GM23338 (cell line): Measurements from ENCODE around the gene EZH1. TPM values are rescaled to one million over a fixed set of nuclear protein-coding genes. Genes with fewer than 3 reads are reported as not detected.

Experiments
- ATAC-seq: fragments of 200-7000 bp; cut with Tn5 transposase; 3 replicates; pipeline ENCODE4 v1.9.1; 2020
- DNase-seq: peaks from one replicate; pipeline ENCODE4 v3.0.0-alpha.2; 2015; ENCODE audit warnings: low spot score
- H2AFZ ChIP-seq: fragments of 200-600 bp; sonication (generic); 2 replicates; pipeline ENCODE4 v1.8.0; 2016; ENCODE audit warnings: antibody characterized with exemption, mild to moderate bottlenecking, moderate library complexity
- H3F3A ChIP-seq: fragments of 200-600 bp; sonication (generic); replicated peaks from 2 replicates; pipeline ENCODE4 v1.8.0; 2017; ENCODE audit warnings: antibody characterized with exemption, mixed run types, low read depth
- H3K27ac ChIP-seq: fragments of 200-600 bp; sonication (generic); 2 replicates; pipeline ENCODE4 v1.6.1; 2016; ENCODE audit warnings: low read depth
- H3K27me3 ChIP-seq: fragments of 200-600 bp; sonication (generic); 2 replicates; pipeline ENCODE4 v1.8.0; 2016; ENCODE audit warnings: mild to moderate bottlenecking, mixed run types, moderate library complexity; ENCODE audit not compliant: insufficient read depth
- H3K36me3 ChIP-seq: fragments of 200-600 bp; sonication (generic); 2 replicates; pipeline ENCODE4 v1.8.0; 2016; ENCODE audit warnings: mild to moderate bottlenecking; ENCODE audit not compliant: insufficient read depth
- H3K4me1 ChIP-seq: fragments of 200-600 bp; sonication (generic); 2 replicates; pipeline ENCODE4 v1.8.0; 2016; ENCODE audit warnings: mild to moderate bottlenecking, moderate library complexity; ENCODE audit not compliant: insufficient read depth
- H3K4me2 ChIP-seq: fragments of 200-600 bp; sonication (generic); 2 replicates; pipeline ENCODE4 v1.7.1; 2017; ENCODE audit warnings: mixed run types
- H3K4me3 ChIP-seq: fragments of 200-600 bp; sonication (generic); 2 replicates; pipeline ENCODE4 v1.6.1; 2016; ENCODE audit warnings: mixed run types
- H3K79me2 ChIP-seq: fragments of 200-600 bp; sonication (generic); replicated peaks from 2 replicates; pipeline ENCODE4 v1.8.0; 2017; ENCODE audit warnings: mild to moderate bottlenecking; ENCODE audit not compliant: insufficient read depth
- H3K9me2 ChIP-seq: fragments of 200-600 bp; sonication (generic); 2 replicates; pipeline ENCODE4 v1.8.0; 2017; ENCODE audit not compliant: insufficient read depth
- H4K20me1 ChIP-seq: fragments of 200-600 bp; sonication (generic); replicated peaks from 2 replicates; pipeline ENCODE4 v1.8.0; 2017; ENCODE audit warnings: mild to moderate bottlenecking; ENCODE audit not compliant: insufficient read depth
- H3K27ac Mint-ChIP-seq: 2 replicates; pipeline ENCODE4 v1.8.0; 2020; ENCODE audit warnings: inconsistent platforms, mild to moderate bottlenecking, moderate library complexity, mixed read lengths
- H3K27me3 Mint-ChIP-seq: 3 replicates; pipeline ENCODE4 v1.8.0; 2022; ENCODE audit warnings: low read depth, mild to moderate bottlenecking, moderate library complexity, mixed read lengths, inconsistent platforms; ENCODE audit not compliant: insufficient read depth, poor library complexity
- H3K36me3 Mint-ChIP-seq: 3 replicates; pipeline ENCODE4 v1.8.0; 2021; ENCODE audit warnings: low read depth, mild to moderate bottlenecking, inconsistent platforms, moderate library complexity, mixed read lengths
- H3K4me1 Mint-ChIP-seq: 3 replicates; pipeline ENCODE4 v1.8.0; 2020; ENCODE audit warnings: mild to moderate bottlenecking, inconsistent platforms, mixed read lengths
- H3K4me3 Mint-ChIP-seq: 3 replicates; pipeline ENCODE4 v1.8.0; 2021; ENCODE audit warnings: moderate library complexity, mild to moderate bottlenecking, inconsistent platforms, mixed read lengths
- H3K9me3 Mint-ChIP-seq: 3 replicates; pipeline ENCODE4 v1.8.0; 2020; ENCODE audit warnings: moderate library complexity, mild to moderate bottlenecking, inconsistent platforms, mixed read lengths
- NANOG ChIP-seq: IDR thresholded peaks from 2 replicates; pipeline ENCODE4 v1.6.1; 2016; ENCODE audit warnings: antibody characterized with exemption, borderline replicate concordance
- POLR2AphosphoS5 ChIP-seq: IDR thresholded peaks from 2 replicates; pipeline ENCODE4 v1.6.1; 2016; ENCODE audit warnings: antibody characterized with exemption, low read depth
- STAT1 ChIP-seq: IDR thresholded peaks from one replicate; pipeline ENCODE4 v1.6.1; 2016; ENCODE audit warnings: antibody characterized with exemption; ENCODE audit not compliant: unreplicated experiment
- polyA plus RNA-seq: library from polyadenylated mRNA; unstranded; fragments of >200 nt; fragmentation: Nextera tagmentation; extraction: Ambion mirVana; gene quantifications from 2 replicates; pipeline ENCODE4 v1.2.1, GENCODE V29; 2016
- total RNA-seq: library from RNA; depleted of rRNA; stranded (reverse); fragments of >200 nt; shearing (Covaris generic); gene quantifications from 2 replicates; pipeline ENCODE4 v1.2.3, GENCODE V29; 2014
- TF ChIP-seq, protein P1 (sequence below): fragments of 250-450 bp; sonication (Bioruptor Pico); IDR thresholded peaks from 2 replicates; pipeline ENCODE4 v1.5.0; 2020; ENCODE audit warnings: mild to moderate bottlenecking, moderate library complexity
- TF ChIP-seq, protein P2 (sequence below), 2 experiments: fragments of 200-600 bp in 1 of 2; sonication (generic) in 1 of 2; conservative IDR thresholded peaks; 2 replicates each; pipeline versions ENCODE4 v1.5.1 to v1.6.1; 2016 to 2017; ENCODE audit warnings: antibody characterized with exemption in 2 of 2, low read depth in 2 of 2, mild to moderate bottlenecking in 2 of 2, moderate library complexity in 1 of 2

Gene EZH1
- total and polyA plus RNA-seq, 2 experiments from 2014 or later, result 16.9 to 18.0 TPM

DNA sequence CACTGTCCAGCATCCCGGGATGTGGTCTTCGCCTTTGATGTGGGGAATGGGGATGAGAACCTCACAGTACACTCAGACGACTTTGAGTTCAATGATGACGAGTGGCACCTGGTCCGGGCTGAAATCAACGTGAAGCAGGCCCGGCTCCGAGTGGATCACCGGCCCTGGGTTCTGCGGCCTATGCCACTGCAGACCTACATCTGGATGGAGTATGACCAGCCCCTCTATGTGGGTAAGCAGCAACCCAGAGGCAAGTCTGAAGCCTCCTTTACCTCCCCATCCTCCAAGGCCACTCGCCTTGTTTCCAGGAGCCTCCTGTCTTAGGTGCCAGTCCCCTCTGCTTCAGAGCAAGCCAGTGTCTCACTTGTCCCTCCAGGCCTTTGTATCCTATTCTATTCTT lies 52.4 kb downstream of the EZH1 start (continued):
- TF ChIP-seq, protein P1, sequence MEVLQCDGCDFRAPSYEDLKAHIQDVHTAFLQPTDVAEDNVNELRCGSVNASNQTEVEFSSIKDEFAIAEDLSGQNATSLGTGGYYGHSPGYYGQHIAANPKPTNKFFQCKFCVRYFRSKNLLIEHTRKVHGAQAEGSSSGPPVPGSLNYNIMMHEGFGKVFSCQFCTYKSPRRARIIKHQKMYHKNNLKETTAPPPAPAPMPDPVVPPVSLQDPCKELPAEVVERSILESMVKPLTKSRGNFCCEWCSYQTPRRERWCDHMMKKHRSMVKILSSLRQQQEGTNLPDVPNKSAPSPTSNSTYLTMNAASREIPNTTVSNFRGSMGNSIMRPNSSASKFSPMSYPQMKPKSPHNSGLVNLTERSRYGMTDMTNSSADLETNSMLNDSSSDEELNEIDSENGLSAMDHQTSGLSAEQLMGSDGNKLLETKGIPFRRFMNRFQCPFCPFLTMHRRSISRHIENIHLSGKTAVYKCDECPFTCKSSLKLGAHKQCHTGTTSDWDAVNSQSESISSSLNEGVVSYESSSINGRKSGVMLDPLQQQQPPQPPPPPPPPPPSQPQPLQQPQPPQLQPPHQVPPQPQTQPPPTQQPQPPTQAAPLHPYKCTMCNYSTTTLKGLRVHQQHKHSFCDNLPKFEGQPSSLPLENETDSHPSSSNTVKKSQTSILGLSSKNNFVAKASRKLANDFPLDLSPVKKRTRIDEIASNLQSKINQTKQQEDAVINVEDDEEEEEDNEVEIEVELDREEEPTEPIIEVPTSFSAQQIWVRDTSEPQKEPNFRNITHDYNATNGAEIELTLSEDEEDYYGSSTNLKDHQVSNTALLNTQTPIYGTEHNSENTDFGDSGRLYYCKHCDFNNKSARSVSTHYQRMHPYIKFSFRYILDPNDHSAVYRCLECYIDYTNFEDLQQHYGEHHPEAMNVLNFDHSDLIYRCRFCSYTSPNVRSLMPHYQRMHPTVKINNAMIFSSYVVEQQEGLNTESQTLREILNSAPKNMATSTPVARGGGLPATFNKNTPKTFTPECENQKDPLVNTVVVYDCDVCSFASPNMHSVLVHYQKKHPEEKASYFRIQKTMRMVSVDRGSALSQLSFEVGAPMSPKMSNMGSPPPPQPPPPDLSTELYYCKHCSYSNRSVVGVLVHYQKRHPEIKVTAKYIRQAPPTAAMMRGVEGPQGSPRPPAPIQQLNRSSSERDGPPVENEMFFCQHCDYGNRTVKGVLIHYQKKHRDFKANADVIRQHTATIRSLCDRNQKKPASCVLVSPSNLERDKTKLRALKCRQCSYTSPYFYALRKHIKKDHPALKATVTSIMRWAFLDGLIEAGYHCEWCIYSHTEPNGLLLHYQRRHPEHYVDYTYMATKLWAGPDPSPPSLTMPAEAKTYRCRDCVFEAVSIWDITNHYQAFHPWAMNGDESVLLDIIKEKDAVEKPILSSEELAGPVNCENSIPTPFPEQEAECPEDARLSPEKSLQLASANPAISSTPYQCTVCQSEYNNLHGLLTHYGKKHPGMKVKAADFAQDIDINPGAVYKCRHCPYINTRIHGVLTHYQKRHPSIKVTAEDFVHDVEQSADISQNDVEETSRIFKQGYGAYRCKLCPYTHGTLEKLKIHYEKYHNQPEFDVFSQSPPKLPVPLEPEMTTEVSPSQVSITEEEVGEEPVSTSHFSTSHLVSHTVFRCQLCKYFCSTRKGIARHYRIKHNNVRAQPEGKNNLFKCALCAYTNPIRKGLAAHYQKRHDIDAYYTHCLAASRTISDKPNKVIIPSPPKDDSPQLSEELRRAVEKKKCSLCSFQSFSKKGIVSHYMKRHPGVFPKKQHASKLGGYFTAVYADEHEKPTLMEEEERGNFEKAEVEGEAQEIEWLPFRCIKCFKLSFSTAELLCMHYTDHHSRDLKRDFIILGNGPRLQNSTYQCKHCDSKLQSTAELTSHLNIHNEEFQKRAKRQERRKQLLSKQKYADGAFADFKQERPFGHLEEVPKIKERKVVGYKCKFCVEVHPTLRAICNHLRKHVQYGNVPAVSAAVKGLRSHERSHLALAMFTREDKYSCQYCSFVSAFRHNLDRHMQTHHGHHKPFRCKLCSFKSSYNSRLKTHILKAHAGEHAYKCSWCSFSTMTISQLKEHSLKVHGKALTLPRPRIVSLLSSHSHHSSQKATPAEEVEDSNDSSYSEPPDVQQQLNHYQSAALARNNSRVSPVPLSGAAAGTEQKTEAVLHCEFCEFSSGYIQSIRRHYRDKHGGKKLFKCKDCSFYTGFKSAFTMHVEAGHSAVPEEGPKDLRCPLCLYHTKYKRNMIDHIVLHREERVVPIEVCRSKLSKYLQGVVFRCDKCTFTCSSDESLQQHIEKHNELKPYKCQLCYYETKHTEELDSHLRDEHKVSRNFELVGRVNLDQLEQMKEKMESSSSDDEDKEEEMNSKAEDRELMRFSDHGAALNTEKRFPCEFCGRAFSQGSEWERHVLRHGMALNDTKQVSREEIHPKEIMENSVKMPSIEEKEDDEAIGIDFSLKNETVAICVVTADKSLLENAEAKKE (CRISPR knock-in tag), result no peak
- TF ChIP-seq, protein P2, sequence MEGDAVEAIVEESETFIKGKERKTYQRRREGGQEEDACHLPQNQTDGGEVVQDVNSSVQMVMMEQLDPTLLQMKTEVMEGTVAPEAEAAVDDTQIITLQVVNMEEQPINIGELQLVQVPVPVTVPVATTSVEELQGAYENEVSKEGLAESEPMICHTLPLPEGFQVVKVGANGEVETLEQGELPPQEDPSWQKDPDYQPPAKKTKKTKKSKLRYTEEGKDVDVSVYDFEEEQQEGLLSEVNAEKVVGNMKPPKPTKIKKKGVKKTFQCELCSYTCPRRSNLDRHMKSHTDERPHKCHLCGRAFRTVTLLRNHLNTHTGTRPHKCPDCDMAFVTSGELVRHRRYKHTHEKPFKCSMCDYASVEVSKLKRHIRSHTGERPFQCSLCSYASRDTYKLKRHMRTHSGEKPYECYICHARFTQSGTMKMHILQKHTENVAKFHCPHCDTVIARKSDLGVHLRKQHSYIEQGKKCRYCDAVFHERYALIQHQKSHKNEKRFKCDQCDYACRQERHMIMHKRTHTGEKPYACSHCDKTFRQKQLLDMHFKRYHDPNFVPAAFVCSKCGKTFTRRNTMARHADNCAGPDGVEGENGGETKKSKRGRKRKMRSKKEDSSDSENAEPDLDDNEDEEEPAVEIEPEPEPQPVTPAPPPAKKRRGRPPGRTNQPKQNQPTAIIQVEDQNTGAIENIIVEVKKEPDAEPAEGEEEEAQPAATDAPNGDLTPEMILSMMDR (conservative IDR thresholded peaks at IDR 0.05; ENCODE audit: low read depth in 2 of 2), result no peak
- TF ChIP-seq POLR2AphosphoS5, result no peak

DNA sequence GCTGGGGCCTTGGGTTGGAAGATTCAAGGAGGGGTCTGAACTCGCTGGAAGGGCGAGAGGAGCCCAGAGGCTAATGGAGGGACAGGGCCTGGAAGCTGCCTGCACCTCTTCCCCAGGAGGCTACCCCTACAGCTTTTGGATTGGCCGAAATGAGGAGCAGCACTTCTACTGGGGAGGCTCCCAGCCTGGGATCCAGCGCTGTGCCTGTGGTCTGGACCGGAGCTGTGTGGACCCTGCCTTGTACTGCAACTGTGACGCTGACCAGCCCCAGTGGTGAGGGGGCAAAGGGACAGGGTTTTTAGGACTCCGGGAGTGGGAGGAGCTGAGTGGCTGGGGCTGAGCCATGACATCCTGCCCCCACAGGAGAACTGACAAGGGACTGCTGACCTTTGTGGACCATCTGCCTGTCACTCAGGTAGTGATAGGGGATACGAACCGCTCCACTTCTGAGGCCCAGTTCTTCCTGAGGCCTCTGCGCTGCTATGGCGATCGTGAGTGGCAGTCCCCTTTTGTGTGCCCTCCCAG lies 53.8 kb downstream of the EZH1 start:
- ATAC-seq (no peak; the same call in 2 of the 3 replicates), DNase-seq (no peak)
- no peak overlapping the region for H3K4me2 ChIP-seq
- no peaks in the 10 kb centered on the region for H3K9me2 ChIP-seq
- Mint-ChIP-seq H3K27ac (no peak overlapping the region), H3K4me3 (no peak overlapping the region), H3K4me1 (peaks cover 11% of the 10 kb centered on the region), H3K9me3 (no peaks in the 10 kb centered on the region; the same call in 2 of the 3 replicates), H3K36me3 (peaks cover 22% of the 10 kb centered on the region), H3K27me3 (peaks cover 13% of the 10 kb centered on the region)
- no peak overlapping the region for H2AFZ ChIP-seq
- H3K79me2 ChIP-seq, result no peaks in the 10 kb centered on the region
- H4K20me1 ChIP-seq, result no peaks in the 10 kb centered on the region
- no peak overlapping the region for H3K27ac ChIP-seq
- no peaks in the 10 kb centered on the region for H3K36me3 ChIP-seq
- no peaks in the 10 kb centered on the region; the same call in 1 of the 2 replicates for H3K4me1 ChIP-seq
- no peaks in the 10 kb centered on the region for H3K27me3 ChIP-seq
- 0 out of 2 replicates have a peak, but pooled peaks cover 4% of the 10 kb centered on the region for H3F3A ChIP-seq
- no peak overlapping the region for H3K4me3 ChIP-seq
- TF ChIP-seq, protein P2 (conservative IDR thresholded peaks at IDR 0.05; ENCODE audit: low read depth in 2 of 2), result no peak
- no peak for TF ChIP-seq NANOG
- TF ChIP-seq STAT1, result no peak
